ENCODE results near the gene MBOAT7.
"Not testable (repeated sequence)": the region's sequence is repeated elsewhere in the genome, so short reads cannot be mapped to it uniquely, and the experiment has no call there.

Gene MBOAT7

DNA sequence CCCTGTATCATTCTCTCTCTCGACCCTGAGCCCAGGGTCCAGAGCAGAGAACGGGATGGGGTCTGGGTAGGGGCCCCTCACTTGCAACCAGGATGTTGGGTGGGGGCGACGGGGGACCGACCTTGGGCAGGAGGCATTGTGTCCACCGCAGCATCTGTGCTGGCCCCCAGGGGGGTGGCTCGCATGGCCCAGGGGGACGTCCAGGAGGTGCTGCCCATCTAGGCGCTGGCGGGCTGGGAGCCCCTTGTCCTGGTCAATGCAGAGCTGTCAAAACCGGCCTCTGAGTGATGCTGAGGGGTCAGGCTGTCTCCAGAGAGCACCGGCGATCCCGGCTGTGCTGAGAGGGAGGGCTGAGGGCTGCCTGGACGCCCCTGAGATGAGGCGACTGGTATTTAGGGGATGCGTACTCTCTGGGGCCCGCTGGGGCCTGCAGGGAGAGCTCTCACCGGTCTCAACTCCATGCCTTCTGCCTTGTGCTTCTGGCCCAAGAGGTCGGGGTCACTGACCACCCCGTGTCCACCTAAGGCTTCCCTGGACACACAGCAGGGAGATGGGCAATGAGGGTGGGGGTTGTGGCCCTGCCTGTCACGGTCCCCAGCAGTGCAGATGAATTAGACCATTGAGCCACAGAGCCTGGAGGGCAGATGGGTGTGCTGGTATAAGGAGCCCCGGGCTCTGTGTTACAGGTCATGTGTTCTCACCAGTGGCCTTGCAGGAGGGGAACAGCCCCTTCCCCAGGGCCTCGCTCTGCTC, 19.9 kb upstream of the MBOAT7 start:
- no peak for DNase-seq

DNA sequence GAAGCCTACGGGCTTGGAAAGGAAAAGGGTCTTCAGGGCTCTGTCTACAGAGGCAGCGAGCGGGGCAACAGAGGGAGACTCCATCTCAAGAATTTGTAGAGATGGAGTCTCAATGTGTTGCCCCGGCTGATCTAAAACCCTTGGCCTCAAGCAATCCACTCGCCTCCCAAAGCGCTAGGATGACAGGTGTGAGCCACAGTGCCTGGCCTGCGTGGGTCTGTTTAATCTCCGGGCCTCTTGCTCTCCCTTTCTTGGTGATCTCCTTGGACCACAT, 19.3 kb upstream of the MBOAT7 start:
- DNase-seq = no peak

DNA sequence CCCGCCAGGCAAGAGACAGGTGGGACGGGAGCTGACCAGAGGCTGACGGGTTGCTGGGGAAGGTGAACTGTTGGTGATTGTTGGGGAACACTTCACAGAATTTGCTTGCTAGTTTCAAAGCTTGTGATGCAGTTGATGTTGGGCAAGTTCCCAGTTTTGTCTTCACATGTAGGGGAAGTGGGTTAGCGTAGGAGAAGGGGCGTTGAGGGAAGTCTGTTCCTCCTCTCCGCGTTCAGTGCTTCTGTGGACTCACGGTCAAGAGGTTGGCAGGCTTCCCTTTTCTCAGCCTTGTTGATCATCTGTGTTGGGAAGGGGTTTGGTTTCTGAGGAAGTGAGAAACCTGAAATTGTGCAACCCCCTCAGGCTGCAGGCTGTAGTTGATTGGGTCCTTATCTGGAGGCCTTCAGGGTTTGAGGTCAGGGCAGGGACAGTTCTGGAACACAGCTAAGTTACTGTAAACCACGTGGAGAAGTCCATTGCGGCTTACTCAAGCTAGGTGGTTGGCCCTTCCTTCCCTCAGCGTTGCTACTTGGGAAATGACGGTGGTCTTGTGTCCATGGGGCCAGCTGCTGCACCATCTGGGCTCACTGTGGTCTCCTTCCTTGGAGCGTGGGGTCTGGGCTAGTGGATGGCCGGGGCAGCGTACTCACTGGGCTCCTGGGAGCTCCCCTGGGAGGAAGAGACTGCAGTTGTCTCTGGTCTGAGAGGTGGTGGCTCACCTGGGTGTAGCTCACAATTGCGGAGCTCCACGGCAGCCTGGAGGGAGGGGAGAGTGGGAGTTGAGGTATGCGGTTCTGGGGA, 18.8 kb upstream of the MBOAT7 start:
- peak; percentile 27 for DNase-seq

DNA sequence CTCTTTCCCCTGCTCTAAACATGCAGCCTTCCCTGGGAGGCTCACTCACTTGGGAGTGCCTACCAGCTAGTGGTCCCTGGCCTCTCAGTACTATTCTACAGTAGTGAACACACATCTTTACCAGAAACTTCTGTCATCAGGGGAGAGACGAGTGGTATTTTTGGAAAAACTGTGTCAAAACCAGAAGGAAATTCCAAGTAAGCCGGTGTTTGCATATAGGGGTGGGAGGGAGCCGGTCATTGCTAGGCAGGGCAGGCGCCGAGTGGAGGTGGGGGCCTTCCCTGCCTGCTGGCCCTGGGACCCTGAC, 18.2 kb upstream of the MBOAT7 start:
- no peak for DNase-seq

DNA sequence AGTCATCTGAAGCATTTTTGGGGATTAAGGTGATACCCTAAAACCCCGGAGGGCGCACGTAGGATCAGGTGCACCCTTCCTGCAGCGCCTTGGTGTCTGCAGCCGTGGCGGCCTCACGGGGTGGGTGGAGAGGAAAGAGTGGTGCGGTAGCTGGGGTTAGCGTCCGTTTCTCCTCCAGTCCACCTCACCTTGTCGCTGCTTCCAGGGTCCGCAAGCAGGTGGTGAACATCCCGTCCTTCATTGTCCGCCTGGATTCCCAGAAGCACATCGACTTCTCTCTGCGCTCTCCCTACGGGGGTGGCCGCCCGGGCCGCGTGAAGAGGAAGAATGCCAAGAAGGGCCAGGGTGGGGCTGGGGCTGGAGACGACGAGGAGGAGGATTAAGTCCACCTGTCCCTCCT, 17.8 kb upstream of the MBOAT7 start:
- DNase-seq = not testable (repeated sequence)

DNA sequence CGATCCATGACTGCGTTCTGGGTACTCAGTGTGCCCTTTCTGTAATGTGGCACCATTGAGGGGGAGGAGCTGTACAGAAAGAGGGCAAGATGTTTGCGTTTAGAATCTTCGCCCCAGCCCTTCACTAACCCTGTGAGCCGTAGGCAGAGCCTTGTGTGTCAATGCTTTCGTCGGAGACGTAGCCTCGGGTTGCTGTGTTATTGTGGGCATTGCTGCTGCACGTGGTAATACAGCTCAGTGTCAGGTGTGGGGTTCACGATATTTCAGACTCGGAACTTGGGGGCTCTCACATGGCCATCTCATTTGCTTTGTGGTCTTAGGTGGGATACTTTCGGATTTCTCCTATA, 17.4 kb upstream of the MBOAT7 start:
- DNase-seq = no peak

DNA sequence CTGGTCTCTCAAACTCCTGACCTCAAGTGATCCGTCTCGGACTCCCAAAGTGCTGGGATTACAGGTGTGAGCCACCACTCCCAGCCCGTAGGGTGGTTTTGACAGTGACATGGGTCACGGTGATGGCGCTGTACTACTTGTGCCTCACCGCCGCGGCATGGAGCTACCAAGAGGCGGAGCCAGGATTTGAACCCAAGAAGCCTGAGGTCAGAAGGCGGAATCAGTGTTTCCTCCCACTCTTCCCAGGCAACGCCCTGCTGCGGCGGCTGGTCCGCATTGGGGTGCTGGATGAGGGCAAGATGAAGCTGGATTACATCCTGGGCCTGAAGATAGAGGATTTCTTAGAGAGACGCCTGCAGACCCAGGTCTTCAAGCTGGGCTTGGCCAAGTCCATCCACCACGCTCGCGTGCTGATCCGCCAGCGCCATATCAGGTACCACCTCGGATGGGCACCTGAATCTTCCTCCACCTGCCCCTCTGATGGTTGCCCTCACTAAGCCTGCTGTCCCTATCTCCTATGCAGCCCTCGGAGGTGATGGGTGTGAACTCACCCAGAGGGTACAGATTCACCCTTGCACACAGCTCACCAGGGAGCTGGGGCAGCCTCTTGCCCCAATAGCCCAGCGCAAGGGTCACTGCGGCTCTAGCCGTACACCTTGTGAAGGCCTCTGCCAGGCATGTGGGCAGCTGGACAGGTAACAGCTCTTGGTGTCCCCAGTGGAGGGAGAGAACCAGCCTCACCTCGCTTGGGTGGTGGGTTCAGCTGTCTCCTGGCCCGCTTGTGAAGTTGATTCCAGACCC, 16.9 kb upstream of the MBOAT7 start:
- DNase-seq = no peak

DNA sequence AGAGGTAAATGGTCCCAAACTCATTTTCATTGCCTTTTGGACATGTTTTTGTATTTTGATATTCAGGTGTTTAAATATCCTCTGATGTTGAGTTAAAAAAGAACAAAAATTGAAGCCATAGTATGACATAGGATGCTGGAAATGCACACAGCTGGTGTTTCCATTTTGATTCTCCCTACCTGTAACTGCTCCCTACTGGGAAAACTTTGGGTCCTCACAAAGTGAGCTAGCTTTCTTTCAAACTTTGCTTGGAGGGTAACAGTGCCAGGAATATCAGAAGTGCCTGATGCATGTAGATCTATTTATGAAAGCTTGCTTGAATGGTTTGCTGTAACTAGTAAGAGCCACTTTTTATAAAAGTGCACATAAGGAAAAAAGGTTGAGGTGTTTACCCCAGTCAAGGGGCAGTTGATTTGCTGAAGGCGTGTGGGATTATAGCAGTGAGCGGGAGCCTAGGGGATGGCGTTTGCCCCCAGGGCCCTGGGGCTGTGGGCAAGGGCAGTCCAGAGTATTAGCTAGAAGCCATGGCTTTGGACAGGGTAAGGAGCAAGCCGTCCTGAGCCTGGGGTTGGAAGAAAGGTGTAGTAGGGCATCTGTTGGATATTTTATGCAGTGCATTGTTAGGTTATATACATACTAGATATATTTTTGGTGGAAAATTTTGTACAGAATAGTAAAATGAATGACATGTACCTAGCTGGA, 15.5 kb upstream of the MBOAT7 start:
- no peak for DNase-seq

DNA sequence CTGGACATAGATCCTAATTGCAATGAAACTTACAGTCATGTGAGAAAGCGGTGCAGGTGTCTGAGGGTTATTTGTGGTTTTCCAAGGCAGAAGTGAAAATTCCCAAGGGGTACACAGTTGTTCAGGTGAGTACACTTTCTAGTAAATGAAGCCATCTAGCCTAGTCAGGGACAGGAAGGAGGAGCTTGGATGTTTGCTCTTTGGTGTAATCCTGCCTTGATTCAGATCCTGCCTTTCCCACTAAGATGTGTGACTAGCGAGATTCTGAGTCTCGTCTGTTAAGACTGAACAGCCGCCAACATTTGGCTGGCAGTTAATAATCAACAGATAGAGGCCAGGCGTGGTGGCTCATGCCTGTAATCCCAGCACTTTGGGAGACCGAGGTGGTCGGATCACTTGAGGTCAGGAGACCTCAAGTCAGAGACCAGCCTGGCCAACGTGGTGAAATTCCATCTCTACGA, 13.8 kb upstream of the MBOAT7 start:
- no peak for DNase-seq

DNA sequence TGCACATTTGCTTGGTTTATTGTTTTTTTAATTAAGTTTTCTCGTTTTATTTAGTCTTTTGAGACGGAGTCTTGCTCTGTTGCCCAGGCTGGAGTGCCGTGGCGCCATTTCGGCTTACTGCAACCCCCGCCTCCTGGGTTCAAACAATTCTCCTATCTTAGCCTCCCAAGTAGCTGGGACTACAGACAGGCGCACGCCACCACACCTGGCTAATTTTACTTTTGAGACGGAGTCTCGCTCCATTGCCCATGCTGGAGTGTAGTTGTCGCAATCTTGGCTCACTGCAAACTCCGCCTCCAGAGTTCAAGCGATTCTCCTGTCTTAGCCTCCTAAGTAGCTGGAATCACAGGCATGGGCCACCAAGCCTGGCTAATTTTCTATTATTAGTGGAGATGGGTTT, 12.6 kb upstream of the MBOAT7 start:
- DNase-seq = no peak

DNA sequence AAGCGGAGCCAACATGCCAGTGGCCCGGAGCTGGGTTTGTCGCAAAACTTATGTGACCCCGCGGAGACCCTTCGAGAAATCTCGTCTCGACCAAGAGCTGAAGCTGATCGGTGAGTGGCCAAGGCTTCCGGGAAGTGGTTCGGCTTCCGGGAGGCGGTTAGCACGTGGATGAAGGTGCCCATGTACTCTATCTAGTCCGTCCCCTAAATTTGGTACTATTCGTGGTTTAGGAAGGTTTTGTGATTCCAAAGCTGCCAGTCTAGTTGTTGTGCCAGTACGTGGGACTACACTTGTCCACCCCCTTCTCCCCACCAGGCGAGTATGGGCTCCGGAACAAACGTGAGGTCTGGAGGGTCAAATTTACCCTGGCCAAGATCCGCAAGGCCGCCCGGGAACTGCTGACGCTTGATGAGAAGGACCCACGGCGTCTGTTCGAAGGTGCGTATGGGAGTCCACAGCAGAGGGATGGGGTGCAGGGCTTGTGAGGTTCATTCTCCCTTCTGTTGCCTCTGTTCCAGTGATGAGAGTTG, 11.9 kb upstream of the MBOAT7 start:
- no peak for DNase-seq

DNA sequence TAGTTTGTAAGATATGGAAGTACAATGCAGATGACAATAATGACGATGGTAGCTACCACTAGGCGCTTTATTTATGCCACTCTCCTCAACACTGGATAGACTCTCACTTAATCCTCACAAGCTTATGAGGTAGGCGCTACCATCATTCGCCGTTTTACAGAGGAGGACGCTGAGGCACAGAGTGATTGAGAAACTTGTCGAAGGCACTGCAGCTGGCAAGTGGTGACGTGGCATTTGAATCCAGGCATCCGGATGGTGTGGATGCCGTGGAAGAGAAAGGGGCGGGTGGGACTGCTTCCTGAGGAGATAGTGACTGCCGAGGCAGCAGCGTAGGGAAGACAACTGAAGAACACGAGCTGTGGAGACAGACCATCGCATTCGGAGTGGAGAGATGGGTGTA, 10.0 kb upstream of the MBOAT7 start:
- no peak for DNase-seq

DNA sequence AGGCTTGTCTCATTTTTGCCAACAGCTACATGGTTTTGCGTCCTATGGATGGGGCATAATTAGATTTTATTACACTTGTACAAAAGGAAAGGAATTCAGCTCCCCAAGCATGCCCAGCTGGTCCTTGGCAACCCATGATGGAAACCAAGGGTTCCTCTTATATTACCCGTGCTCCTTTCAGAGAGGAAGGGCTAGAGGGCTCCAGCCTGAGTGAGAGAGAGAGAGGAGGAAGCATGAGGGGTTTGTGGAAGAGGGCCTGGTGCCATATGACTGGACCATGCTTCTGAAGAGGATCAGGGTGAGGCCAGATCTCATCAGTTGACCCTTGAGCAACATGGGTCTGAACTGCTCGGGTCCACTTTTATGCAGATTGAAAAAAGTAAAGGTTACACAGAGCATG, 7.7 kb upstream of the MBOAT7 start:
- no peak for DNase-seq

DNA sequence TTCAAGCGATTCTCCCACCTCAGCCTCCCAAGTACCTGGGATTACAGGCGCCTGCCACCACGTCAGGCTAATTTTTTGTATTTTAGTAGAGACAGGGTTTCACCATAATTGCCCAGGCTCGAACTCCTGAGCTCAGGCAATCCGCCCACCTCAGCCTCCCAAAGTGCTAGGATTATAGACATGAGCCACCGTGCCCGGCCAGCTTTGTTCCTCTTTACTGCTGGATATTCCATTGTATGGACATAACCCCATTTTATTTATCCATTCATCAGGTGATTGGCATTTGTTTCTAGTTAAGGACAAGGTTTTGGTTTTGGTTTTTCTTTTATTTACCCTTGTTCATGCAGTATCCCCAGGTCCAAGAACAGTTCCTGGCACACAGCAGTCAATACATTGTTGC, 7.2 kb upstream of the MBOAT7 start:
- DNase-seq = no peak

DNA sequence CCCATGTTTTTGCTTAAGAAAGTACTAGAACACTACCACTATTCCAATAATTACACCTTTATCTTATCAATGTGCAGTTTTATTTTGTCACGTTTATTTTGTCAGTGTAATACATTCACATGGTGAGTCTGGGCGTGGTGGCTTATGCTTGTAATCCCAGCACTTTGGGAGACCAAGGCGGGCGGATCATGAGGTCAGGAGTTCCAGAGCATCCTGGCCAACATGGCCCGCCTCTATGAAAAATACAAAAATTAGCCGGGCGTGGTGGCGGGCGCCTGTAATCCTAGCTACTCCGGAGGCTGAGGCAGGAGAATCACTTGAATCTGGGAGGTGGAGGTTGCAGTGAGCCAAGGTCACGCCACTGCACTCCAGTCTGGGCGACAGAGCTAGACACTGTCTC, 5.1 kb upstream of the MBOAT7 start:
- not testable (repeated sequence) for DNase-seq

DNA sequence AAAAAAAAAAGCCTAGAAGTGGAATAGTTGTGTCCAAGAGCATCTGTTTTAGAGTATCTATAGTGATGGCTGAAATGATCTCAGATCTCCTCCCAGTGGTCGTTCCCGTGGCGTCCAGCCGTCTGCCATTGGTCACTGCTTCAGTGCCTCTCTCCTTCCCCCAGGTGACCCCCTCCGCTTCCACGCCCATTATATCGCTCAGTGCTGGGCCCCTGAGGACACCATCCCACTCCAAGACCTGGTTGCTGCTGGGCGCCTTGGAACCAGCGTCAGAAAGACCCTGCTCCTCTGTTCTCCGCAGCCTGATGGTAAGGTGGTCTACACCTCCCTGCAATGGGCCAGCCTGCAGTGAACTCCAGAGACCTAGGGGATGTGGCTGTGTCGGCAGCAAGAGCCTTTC, 3.6 kb upstream of the MBOAT7 start:
- no peak for DNase-seq

DNA sequence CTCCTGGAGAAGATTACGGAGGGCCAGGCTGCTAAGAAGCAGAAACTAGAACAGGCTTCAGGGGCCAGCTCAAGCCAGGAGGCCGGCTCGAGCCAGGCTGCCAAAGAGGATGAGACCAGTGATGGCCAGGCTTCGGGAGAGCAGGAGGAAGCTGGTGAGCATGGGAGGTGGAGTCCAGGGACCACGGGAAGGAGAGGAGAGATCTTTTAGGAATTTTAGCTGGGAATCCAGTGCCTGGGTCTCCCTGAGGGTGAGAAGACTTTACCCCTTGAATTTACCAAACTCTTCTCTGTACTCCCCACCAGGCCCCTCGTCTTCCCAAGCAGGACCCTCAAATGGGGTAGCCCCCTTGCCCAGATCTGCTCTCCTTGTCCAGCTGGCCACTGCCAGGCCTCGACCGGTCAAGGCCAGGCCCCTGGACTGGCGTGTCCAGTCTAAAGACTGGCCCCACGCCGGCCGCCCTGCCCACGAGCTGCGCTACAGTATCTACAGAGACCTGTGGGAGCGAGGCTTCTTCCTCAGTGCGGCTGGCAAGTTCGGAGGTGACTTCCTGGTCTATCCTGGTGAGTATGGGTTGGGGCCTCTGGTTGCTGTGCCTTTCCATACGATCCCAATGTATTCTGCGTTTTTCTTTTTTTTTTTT, 2.6 kb upstream of the MBOAT7 start:
- DNase-seq = no peak

DNA sequence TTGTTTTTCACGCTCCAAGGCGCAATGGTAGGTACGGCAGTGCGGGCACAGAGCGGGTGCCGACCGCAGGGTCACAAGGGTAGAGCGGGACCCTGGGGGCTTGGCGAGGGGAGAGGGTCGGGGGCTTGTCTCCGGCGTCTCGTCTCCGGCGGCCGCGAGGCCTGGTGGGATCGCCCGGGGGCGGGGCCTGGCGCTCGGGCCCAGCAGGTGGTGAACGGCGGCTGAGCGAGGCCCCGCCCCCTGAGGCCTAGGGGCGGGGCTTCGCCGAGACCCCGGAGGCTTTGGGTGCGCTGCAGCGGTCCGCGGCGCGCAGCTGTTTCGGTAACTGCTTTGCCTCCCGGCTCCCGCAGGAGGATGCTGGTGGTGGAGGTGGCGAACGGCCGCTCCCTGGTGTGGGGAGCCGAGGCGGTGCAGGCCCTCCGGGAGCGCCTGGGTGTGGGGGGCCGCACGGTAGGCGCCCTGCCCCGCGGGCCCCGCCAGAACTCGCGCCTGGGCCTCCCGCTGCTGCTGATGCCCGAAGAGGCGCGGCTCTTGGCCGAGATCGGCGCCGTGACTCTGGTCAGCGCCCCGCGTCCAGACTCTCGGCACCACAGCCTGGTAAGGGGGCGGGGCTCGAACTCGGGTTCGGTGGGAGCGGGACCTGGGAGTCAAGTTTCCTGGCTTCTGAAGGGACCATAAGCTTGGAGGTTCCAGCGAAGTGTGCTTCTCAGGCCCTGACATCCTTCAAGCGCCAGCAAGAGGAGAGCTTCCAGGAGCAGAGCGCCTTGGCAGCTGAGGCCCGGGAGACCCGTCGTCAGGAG, 1.8 kb upstream of the MBOAT7 start, which contains the start of gene TSEN34:
Gene TSEN34 (plus strand): TSS at position 298 of the 800 bp plus-strand sequence. CDS start 57 bp downstream, at position 355.
- DNase-seq = peak; percentile 83

DNA sequence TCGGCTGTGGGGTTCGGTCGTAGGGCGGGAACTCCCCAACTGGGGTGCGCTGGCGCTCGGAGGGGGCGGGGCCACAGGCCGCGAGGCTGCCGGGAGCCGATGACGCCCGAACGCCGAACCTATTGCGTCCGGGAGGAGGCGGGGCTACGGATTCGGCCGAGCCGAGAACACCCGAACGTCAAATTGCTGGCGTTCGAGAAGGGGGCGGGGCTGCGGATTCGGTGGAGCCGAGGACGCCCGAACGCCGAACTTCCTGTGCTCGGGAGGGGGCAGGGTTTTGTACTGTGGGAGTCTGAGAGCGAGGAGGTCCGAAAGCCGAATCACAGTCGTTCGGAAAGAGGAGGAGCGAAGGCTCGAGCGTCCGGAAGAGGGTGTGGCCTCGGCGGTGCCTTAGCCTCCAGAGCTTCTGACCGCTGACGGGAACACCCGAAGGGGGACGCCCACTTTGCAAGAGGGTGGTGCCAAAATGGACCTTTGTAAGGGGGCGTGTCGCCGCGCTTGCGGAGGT, 1.2 kb upstream of the MBOAT7 start:
- DNase-seq = peak; percentile 100

DNA sequence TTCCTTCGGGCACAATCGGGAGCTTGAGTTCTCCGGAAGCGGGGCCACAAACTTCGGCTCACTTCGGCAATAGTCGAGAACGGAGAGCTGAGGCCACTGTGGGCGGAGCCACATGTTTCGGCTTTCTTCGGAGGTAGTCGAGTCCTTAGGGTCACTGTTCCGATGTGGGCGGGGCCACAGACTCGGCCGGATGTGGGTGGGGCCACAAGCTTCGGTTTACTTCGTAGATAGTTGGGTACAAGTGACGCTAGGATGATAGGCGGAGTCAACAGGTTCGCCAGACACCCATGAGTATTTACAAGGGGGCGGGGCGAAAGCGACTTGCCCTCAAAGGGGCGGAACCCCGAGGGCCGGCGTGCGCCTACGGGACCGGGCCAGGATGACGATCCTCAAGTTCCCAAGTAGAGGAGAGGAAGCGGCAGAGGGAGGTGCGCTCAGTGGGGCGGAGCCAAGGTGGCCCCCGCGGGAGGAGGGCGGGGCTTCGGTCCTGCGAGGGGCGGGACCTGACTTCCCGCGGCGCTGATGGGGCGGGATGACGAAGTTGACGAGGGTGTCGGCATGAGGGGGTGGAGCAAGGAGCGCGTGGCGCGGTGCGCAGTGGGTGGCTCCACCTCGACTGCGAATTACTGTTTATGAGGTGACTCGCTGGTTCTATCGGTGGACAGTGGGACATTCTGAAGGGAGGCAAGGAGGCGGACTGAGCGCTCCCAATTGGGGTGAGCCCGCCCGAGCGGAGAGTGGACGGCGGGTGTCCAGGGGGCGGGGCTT, 539 bp upstream of the MBOAT7 start:
- DNase-seq = peak; percentile 100
